ENCODE data around the gene INTS11. TPM values are rescaled to one million over a fixed set of nuclear protein-coding genes. Genes with fewer than 3 reads are reported as not detected.

INTS11 gene
- total RNA-seq, 4 donors from 2014 or later = 61.5 to 82.0 (median 63.6) TPM

DNA sequence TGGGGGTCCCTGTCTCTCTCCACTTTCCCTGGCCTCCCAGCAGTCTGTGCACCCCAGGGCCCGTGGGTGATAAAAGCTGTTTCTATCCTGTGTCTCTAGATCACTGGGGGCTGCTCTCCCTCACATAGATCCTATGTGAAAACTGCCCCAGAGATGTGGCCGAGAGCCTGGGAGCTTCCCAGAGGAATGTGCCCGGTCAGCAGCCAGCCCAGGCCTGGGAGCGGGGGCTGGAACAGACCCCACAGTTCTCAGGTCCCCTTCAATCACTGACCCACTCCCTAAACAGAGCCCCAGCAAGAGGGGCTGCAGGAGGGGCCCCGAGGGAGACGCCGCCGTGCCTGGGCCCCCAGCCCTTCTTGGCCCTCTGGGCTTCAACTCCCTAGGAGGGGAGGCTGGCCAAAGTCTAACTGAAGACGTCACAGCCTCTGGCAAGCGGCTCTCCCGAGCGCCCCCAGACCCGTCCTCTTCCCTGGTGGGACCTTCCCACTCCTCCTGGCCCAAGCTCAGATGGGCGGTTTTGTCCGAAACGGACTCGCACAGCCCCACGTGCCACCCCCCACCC is 33.5 kb upstream of the INTS11 start:
- intact Hi-C loops (cut with DNase I) = no loop called here
- 6 to 20% methylated on average over 8 to 12 of the region's 18 CpGs for WGBS, 2 donors
- Histone ChIP-seq H3K27me3 (peaks cover 0 to 87% (median 12%) of the 10 kb centered on the region in 4 donors), H3K9me3 (no peaks in the 10 kb centered on the region), H3K36me3 (peaks cover 0 to 10% (median 0%) of the 10 kb centered on the region in 3 donors), H3K4me3 (peak overlapping the region; percentile 16 to 61 (median 46)), H3K27ac (peak overlapping the region; percentile 65 to 92 (median 85)), H3K4me1 (peaks cover 47 to 94% (median 51%) of the 10 kb centered on the region in 3 donors)
- TF ChIP-seq, protein P1, sequence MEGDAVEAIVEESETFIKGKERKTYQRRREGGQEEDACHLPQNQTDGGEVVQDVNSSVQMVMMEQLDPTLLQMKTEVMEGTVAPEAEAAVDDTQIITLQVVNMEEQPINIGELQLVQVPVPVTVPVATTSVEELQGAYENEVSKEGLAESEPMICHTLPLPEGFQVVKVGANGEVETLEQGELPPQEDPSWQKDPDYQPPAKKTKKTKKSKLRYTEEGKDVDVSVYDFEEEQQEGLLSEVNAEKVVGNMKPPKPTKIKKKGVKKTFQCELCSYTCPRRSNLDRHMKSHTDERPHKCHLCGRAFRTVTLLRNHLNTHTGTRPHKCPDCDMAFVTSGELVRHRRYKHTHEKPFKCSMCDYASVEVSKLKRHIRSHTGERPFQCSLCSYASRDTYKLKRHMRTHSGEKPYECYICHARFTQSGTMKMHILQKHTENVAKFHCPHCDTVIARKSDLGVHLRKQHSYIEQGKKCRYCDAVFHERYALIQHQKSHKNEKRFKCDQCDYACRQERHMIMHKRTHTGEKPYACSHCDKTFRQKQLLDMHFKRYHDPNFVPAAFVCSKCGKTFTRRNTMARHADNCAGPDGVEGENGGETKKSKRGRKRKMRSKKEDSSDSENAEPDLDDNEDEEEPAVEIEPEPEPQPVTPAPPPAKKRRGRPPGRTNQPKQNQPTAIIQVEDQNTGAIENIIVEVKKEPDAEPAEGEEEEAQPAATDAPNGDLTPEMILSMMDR (IDR thresholded peaks at IDR 0.05) = no peak
- DNase-seq = no peak

DNA sequence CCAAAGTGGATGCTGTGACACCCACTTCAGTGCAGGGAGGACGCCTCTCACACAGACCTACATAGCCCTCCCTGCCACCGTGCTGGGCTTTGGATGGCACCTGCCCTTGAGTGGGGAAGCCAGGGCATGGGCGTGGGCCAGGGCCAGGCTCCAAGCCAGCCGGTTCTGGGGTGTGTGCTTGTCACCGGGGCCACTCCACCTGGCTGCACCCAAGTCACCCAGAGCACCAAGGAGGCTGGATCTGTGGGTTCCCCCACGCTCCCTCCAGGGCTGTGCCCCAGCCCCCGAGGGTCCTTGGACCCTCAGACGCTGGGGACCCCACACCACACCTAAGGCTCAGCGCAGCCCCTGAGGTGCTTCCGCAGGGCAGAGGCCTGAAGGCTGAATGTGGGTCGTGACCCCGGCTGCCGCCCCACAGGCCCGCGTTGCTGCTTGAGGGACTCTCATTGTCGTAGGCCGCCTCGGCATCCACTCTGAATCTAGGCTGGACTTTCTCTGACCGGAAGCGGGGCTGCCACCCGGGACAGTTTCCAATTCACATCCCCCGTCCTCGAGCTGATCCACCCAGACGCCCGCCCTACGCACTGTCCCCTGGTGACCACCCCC is 32.4 kb upstream of the INTS11 start:
- WGBS, 2 donors = 27 to 49% methylated on average over 7 to 14 of the region's 26 CpGs
- no peak for DNase-seq
- H3K36me3 ChIP-seq = peaks cover 0 to 19% (median 0%) of the 10 kb centered on the region in 3 donors
- no peaks in the 10 kb centered on the region for H3K9me3 ChIP-seq
- H3K4me1 ChIP-seq = peaks cover 49 to 100% (median 56%) of the 10 kb centered on the region in 3 donors
- TF ChIP-seq, protein P1 (IDR thresholded peaks at IDR 0.05) = no peak
- TF ChIP-seq POLR2A (IDR thresholded peaks at IDR 0.05) = no peak
- H3K4me3 ChIP-seq = peak overlapping the region in 3 of 4 donors; percentile 43 to 61 (median 50)
- intact Hi-C loops (cut with DNase I) = no loop called here
- peak overlapping the region; percentile 65 to 92 (median 85) for H3K27ac ChIP-seq
- H3K27me3 ChIP-seq = peaks cover 0 to 97% (median 12%) of the 10 kb centered on the region in 4 donors

DNA sequence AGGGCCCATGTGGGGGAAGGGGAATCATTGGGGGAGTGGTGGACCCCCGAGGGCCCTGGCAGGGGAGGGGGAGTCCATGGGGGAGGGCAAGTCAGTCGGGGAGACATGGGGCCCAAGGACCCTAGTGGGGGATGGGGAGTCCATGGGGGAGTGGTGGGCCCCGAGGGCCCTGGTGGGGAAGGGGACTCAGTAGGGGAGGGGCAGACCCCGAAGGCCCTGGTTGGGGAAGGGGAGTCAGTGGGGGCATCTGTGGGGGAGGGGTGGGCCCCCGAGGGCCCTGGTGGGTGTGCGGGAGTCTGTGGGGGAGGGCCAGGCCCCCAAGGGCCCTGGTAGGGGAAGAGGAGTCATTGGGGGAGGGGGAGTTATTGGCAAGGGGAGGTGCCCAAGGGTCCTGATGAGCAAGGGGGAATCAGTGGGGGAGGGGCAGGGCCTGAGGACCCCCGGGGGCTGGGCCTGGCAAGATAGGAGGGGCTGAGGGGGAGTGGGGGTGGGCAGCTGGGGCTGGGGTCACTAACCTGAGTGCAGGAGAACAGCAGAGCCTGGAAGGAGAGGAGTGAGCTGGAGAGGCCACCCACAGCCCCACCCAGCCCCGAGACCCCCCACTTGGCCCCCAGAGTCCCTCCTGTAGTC is 31.8 kb upstream of the INTS11 start:
- no peaks in the 10 kb centered on the region for H3K9me3 ChIP-seq
- H3K27me3 ChIP-seq = peaks cover 0 to 93% (median 12%) of the 10 kb centered on the region in 4 donors
- peak overlapping the region; percentile 65 to 92 (median 85) for H3K27ac ChIP-seq
- peak overlapping the region in 3 of 4 donors; percentile 43 to 61 (median 50) for H3K4me3 ChIP-seq
- TF ChIP-seq, protein P1 (IDR thresholded peaks at IDR 0.05) = no peak
- TF ChIP-seq POLR2A (IDR thresholded peaks at IDR 0.05) = no peak
- H3K36me3 ChIP-seq = peaks cover 0 to 23% (median 0%) of the 10 kb centered on the region in 3 donors
- peaks cover 55 to 100% (median 56%) of the 10 kb centered on the region in 3 donors for H3K4me1 ChIP-seq
- intact Hi-C loops (cut with DNase I) = no loop called here
- WGBS, 2 donors = 31% methylated on average over 5 of the region's 8 CpGs; no CpG with 5 or more reads in 1 of the 2 donors
- no peak for DNase-seq

DNA sequence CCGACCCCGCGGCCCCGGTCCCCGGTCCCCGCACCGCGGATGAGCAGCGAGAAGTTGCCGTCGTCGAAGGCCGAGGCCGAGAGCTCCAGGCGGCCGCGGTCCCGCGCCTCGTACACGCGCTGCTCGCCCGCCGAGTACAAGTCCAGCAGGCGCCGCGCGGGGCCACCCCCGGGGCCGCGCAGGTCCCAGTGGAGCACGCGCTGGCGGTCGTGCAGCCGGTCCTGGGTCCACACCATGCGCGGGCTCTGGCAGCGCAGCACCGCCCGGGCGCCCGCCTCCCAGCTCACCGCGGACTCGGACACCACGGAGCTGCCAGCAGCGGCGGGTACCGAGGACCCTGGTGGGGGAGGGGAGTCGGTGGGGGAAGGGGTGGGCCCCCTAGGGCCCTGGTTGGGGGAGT is 31.0 kb upstream of the INTS11 start:
- H3K9me3 ChIP-seq = no peaks in the 10 kb centered on the region
- peaks cover 0 to 85% (median 12%) of the 10 kb centered on the region in 4 donors for H3K27me3 ChIP-seq
- peak overlapping the region in 3 of 4 donors; percentile 82 to 92 (median 88) for H3K27ac ChIP-seq
- WGBS, 2 donors = no CpG with 5 or more reads among the region's 52 CpGs
- no peak for DNase-seq
- H3K4me3 ChIP-seq = peak overlapping the region in 2 of 4 donors; percentile 50 to 61
- peaks cover 53 to 93% (median 57%) of the 10 kb centered on the region in 3 donors for H3K4me1 ChIP-seq
- H3K36me3 ChIP-seq = peaks cover 0 to 23% (median 0%) of the 10 kb centered on the region in 3 donors
- no peak for TF ChIP-seq POLR2A (IDR thresholded peaks at IDR 0.05)
- TF ChIP-seq, protein P1 (IDR thresholded peaks at IDR 0.05) = no peak
- intact Hi-C loops (cut with DNase I) = no loop called here
